ENCODE measurements around the gene DGCR8. TPM values are rescaled to one million over a fixed set of nuclear protein-coding genes. Genes with fewer than 3 reads are reported as not detected.

Gene DGCR8
- total RNA-seq, 1 donor from 2014 or later: 35.9 TPM

GRCh38 chr22:20109411-20110358 lies 29.6 kb downstream of the DGCR8 start:
- DNase-seq (ENCODE audit: low read depth, low spot score): no peak

- DNase-seq (ENCODE audit: low read depth, low spot score): no peak
Measured at GRCh38 chr22:20110359-20110985, 30.4 kb downstream of the DGCR8 start.

GRCh38 chr22:20111045-20111688 lies 31.1 kb downstream of the DGCR8 start:
- DNase-seq (ENCODE audit: low read depth, low spot score): no peak

GRCh38 chr22:20111689-20112622 lies 31.9 kb downstream of the DGCR8 start:
- no peak for DNase-seq (ENCODE audit: low read depth, low spot score)

- no peak for DNase-seq (ENCODE audit: low read depth, low spot score)
Measured at GRCh38 chr22:20112623-20113511, 32.8 kb downstream of the DGCR8 start.

DNA sequence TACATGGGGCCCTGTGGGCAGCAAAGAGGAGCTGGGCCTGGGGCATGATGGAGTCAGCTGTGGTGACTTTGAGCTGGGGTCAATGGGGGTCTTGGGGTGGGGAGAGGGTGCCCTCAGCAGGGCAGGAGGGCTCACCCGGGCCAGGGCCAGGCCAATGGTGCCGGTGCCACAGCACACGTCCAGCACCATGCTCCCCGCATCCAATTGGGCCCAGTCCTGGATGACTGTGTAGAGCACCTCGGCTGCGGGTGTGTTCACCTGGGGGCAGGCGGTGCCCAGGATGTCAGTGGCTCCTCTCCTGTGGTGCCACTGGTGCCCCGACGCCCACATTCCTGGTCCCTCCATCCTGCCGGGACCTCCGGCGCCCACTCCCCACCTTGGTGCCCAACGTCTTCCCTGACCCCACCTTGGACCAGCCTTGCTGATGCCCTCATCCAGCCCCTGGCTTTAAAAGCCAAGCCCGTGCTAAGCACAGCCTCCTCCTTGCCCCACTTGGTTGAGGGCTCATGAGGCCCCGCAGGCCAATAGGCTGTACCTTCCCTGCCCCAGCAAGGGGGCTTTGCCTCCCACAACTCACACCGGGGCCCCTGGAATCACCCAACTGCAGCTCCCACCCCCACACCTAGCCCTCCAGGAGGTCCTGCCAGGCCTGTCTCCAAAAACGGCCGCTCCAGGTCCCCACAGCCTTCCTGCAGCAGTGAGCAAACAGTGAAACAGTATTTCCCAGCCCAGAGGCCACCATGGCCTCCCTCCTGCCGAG lies 33.7 kb downstream of the DGCR8 start:
- no peak for DNase-seq (ENCODE audit: low read depth, low spot score)

DNA sequence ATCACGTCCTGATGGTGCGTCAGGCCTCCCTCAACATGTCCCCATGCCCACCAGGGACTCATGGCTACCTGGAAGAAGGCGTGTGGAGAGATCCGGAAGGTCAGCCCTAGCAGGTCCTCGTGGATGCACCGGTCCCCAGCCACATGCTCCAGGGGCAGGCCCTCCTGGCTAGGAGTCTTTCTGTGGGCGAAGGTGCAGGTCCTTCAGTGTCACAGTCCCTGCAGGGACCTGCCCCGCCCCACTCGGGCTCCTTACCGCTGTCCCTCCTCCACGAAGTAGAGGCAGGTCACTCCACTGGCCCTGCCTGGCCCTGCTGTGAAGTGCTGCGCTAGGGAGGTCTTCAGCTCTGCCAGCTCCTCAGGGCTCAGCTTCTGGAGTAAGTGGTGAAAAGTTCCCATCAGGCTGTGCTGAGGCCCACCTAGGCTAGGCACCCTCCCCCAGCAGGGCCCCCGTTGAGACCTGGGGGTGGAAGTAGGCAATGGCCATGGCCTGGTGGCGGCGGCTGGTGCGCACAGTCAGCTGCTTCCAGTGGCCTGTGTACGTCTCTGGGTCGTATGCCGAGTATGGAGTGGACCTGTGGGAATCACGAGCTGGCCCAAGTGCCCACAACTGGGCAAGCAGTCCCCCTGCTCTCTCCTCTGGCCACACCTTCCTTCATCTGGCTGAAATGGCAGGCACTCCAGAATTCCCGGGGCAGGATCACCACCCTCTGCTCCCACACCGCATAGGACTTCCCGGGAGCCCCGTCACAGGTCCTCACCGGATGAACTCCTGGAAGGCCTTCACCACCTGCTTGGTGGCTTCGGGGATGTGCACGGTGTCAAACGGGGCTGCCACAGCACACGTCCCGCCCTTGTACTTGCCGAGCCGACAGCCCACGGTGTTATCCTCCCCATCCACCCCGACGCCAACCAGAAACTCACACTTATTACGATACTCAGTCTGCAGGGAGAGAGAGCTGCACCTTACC lies 34.8 kb downstream of the DGCR8 start:
- no peak for DNase-seq (ENCODE audit: low read depth, low spot score)

GRCh38 chr22:20115691-20116375 lies 35.8 kb downstream of the DGCR8 start, which contains the start of gene RANBP1:
RANBP1 (plus strand) TSS chr22:20116104; CDS start chr22:20116185, 81 bp downstream.
- no peak for DNase-seq (ENCODE audit: low read depth, low spot score)

DNA sequence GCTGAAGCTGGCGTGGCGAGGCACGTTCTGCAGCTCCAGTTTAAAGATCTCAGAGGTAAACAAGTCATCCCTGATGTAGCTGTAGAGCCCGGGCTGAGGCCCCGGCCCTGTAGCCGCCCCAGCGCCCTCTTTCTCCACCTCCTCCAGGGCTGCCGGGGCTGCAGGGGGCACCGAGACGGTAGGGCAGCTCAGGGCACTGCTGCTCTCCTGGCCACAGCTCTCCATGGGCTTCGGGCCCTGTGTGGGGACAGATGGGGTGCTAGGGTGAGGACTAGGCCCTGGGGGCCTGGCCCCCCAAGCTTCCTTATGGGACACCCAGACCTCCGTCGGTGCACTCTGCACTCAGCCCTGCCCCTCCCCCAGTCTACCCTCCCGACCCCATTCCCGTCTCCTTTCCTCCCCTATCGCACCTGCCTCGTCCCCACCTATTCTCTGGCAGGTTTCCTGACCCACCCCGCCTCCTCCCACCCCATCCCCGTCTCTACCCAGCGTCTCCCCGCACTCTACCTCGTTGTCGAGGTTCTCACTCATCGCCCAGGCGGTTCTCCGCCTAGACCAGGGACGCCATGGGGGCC lies 36.4 kb downstream of the DGCR8 start:
- DNase-seq (ENCODE audit: low read depth, low spot score): no peak

DNA sequence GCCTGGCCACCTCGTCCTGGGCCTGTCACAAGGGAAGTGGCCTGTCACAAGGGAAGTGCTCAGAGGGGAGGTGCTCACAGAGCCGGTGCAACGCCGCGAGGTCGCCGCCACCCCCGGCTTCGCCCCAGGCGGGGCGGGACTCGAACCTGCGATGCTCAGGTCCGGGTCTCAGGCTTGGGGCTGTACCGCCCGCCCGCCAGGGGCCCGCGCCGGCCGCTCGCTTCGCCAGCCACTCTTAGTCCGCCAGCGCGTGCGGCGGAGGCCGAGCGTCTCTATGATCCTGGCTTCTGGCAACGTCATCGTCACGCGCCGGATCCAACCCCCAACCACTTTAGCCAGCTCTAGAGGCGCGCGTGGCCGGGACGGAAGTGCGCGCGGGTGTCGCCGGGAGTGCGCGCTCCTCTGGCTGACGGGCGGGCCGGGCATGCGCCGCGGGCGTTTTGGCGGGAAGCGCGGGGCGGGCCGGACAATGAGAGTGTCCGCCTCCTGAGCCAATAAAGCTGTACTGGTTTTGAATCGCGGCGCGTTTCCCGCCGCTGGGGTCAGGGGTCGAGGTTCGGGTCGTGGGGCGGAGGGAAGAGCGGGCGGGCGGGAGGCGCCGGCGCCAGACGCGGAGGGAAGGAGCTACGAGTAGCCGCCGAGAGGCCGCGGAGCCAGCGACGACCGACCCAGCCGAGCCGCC lies 37.1 kb downstream of the DGCR8 start, which contains the start of gene TRMT2A:
Gene TRMT2A (minus strand): TSS at position 276 of the 682 bp plus-strand sequence. CDS start 320 bp downstream, outside the sequence.
- DNase-seq (ENCODE audit: low read depth, low spot score): peak; percentile 97

DNA sequence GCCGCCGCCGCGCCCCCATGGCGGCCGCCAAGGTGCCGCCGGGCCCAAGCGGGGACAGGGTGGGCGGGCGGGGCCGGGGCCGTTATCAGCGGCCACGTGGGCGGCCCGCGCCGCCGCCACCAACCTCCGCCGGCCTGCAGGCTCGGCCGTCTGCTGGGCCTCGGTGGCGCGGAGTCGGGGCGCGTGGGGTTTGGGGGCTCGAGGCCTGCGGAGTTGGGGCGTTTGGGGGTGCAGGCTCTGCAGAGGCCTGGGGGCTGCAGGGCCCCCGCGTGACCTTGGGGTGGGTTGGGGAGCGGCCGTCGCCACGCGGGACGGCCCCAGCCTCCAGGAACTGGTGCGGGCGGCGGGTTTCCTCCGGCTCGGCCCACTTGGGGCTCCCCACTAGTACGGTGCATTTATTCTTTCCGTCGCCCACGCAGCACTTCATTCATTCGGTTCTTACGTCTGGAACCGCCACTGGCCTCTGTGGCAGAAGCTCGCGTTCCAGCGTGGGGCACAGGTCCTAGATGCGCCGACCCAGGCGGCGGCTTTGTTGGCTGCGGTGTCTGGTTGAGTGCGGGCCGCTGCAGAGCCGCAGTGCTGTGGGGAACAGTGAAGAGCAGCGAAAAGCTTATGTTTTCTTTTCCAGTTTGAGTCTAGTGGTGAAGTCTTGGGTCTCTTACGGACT lies 37.7 kb downstream of the DGCR8 start:
- no peak for DNase-seq (ENCODE audit: low read depth, low spot score)

DNA sequence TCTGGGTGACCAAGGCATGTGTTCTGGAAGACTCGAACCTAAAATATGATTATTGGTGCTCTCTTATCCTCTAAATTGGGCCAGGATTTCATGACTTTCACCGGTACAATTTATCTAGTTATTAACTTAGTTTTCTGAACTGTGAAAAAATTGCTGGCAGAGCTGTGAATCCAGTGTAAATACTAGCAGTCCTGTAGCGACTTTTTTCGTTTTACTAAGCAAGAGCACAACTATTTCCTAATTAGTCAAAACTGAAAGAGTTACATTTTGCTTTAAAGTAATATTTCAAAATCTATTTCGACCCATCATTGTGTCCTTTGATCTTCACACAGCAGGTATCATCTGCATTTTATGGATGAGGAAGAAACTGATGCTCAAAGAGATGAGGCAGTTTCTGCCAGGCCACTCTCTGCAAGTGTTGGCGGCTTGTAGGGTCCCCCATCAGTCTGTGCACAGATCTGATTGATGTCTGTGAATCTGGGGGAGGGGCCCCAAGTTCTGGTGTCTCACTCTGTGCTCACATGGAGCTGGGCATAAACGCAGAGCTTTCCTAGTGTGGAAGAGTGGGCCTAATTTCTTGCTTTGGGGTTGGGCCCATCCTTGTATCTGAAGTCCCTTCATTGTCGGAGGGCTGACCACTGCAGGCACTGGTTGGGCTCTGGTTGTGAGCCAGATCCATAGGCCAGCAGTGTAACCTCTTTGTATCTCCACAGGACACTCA lies 38.4 kb downstream of the DGCR8 start:
- no peak for DNase-seq (ENCODE audit: low read depth, low spot score)

- no peak for DNase-seq (ENCODE audit: low read depth, low spot score)
Measured at GRCh38 chr22:20121856-20122415, 41.9 kb downstream of the DGCR8 start.

GRCh38 chr22:20123366-20124082 lies 43.5 kb downstream of the DGCR8 start:
- no peak for DNase-seq (ENCODE audit: low read depth, low spot score)
